ENCODE data around the gene CDC25B.
A peak's percentile ranks its signal among the peaks of the same experiment; 100 is the strongest.

The CDC25B gene

GRCh38 chr20:3813848-3814581 lies 17.9 kb downstream of the CDC25B start:
- no peak for DNase-seq (ENCODE audit: low read depth)
- H3K4me3 ChIP-seq (ENCODE audit: low read length) = no peak overlapping the region
- TF ChIP-seq CTCF (conservative IDR thresholded peaks at IDR 0.05; ENCODE audit: low read depth, low read length) = no peak

GRCh38 chr20:3814928-3815495 lies 18.9 kb downstream of the CDC25B start:
- TF ChIP-seq CTCF (conservative IDR thresholded peaks at IDR 0.05; ENCODE audit: low read depth, low read length) = no peak
- DNase-seq (ENCODE audit: low read depth) = no peak
- no peak overlapping the region for H3K4me3 ChIP-seq (ENCODE audit: low read length)

- TF ChIP-seq CTCF (conservative IDR thresholded peaks at IDR 0.05; ENCODE audit: low read depth, low read length) = no peak
- H3K4me3 ChIP-seq (ENCODE audit: low read length) = no peak overlapping the region
- no peak for DNase-seq (ENCODE audit: low read depth)
Observed at GRCh38 chr20:3815703-3816315, 19.7 kb downstream of the CDC25B start.

GRCh38 chr20:3818155-3819151 lies 22.3 kb downstream of the CDC25B start:
- no peak for DNase-seq (ENCODE audit: low read depth)
- peak; percentile 87 for TF ChIP-seq CTCF (conservative IDR thresholded peaks at IDR 0.05; ENCODE audit: low read depth, low read length)
- no peak overlapping the region for H3K4me3 ChIP-seq (ENCODE audit: low read length)

- no peak for DNase-seq (ENCODE audit: low read depth)
- H3K4me3 ChIP-seq (ENCODE audit: low read length) = peak overlapping the region; percentile 32
- no peak for TF ChIP-seq CTCF (conservative IDR thresholded peaks at IDR 0.05; ENCODE audit: low read depth, low read length)
Observed at GRCh38 chr20:3819411-3820047, 23.4 kb downstream of the CDC25B start.
